GM18511 (cell line): ENCODE data around the gene USP17L17.
"Not testable (repeated sequence)": the region's sequence is repeated elsewhere in the genome, so short reads cannot be mapped to it uniquely, and the experiment has no call there.

ENCODE experiments used
- ATAC-seq: cut with Tn5 transposase; IDR thresholded peaks from one replicate; pipeline ENCODE4 v1.9.1; 2021; ENCODE audit warnings: mild to moderate bottlenecking, moderate library complexity; ENCODE audit not compliant: unreplicated experiment

Gene USP17L17

DNA sequence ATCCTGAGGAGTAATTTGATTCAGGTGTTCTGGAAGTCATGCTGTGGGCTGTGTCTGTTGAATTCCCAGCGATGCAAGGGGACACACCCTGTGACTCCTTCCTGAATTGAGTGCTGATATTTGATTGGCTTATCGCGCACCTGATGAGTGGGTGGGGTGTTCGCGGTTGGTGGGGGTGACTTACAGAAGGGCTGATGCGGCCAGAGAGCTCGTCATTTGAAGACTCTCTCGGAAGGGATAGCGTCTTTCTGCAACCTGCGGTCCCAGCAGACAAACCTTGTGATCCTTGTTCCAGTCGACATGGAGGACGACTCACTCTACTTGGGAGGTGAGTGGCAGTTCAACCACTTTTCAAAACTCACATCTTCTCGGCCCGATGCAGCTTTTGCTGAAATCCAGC lies at the start of gene USP17L17:
Gene USP17L17, plus strand, starts transcription at position 301 of the 400 bp plus-strand sequence. Its CDS starts 0 bp downstream, at position 301.
- not testable (repeated sequence) for ATAC-seq

GRCh38 chr4:9210357-9210756 lies 33.3 kb upstream of the USP17L17 start, which contains the start of gene USP17L10:
TSS of gene USP17L10 (plus strand) at chr4:9210657. CDS start at chr4:9210657, 0 bp downstream.
- ATAC-seq: not testable (repeated sequence)

- not testable (repeated sequence) for ATAC-seq
Observed at GRCh38 chr4:9214701-9215100, 29.0 kb upstream of the USP17L17 start.

DNA sequence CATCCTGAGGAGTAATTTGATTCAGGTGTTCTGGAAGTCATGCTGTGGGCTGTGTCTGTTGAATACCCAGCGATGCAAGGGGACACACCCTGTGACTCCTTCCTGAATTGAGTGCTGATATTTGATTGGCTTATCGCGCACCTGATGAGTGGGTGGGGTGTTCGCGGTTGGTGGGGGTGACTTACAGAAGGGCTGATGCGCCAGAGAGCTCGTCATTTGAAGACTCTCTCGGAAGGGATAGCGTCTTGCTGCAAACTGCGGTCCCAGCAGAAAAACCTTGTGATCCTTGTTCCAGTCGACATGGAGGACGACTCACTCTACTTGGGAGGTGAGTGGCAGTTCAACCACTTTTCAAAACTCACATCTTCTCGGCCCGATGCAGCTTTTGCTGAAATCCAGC lies 28.6 kb upstream of the USP17L17 start, which contains the start of gene USP17L11:
Gene USP17L11, plus strand, starts transcription at position 301 of the 400 bp plus-strand sequence. Its CDS starts 0 bp downstream, at position 301.
- not testable (repeated sequence) for ATAC-seq

GRCh38 chr4:9219852-9220251 lies 23.8 kb upstream of the USP17L17 start, which contains the start of gene USP17L12:
TSS of gene USP17L12 (plus strand) at chr4:9220152. CDS start at chr4:9220152, 0 bp downstream.
- not testable (repeated sequence) for ATAC-seq

DNA sequence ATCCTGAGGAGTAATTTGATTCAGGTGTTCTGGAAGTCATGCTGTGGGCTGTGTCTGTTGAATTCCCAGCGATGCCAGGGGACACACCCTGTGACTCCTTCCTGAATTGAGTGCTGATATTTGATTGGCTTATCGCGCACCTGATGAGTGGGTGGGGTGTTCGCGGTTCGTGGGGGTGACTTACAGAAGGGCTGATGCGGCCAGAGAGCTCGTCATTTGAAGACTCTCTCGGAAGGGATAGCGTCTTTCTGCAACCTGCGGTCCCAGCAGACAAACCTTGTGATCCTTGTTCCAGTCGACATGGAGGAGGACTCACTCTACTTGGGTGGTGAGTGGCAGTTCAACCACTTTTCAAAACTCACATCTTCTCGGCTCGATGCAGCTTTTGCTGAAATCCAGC lies 19.1 kb upstream of the USP17L17 start, which contains the start of gene USP17L13:
Gene USP17L13, plus strand, starts transcription at position 301 of the 400 bp plus-strand sequence. Its CDS starts 0 bp downstream, at position 301.
- ATAC-seq: not testable (repeated sequence)

DNA sequence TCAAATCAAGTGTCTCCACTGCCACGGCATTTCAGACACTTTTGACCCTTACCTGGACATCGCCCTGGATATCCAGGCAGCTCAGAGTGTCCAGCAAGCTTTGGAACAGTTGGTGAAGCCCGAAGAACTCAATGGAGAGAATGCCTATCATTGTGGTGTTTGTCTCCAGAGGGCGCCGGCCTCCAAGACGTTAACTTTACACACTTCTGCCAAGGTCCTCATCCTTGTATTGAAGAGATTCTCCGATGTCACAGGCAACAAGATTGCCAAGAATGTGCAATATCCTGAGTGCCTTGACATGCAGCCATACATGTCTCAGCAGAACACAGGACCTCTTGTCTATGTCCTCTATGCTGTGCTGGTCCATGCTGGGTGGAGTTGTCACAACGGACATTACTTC lies 13.4 kb upstream of the USP17L17 start:
- not testable (repeated sequence) for ATAC-seq

DNA sequence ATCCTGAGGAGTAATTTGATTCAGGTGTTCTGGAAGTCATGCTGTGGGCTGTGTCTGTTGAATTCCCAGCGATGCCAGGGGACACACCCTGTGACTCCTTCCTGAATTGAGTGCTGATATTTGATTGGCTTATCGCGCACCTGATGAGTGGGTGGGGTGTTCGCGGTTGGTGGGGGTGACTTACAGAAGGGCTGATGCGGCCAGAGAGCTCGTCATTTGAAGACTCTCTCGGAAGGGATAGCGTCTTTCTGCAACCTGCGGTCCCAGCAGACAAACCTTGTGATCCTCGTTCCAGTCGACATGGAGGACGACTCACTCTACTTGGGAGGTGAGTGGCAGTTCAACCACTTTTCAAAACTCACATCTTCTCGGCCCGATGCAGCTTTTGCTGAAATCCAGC lies 9.6 kb upstream of the USP17L17 start, which contains the start of gene USP17L15:
Gene USP17L15, plus strand, starts transcription at position 301 of the 400 bp plus-strand sequence. Its CDS starts 0 bp downstream, at position 301.
- ATAC-seq: not testable (repeated sequence)

GRCh38 chr4:9238461-9238860 lies 5.2 kb upstream of the USP17L17 start:
- not testable (repeated sequence) for ATAC-seq

DNA sequence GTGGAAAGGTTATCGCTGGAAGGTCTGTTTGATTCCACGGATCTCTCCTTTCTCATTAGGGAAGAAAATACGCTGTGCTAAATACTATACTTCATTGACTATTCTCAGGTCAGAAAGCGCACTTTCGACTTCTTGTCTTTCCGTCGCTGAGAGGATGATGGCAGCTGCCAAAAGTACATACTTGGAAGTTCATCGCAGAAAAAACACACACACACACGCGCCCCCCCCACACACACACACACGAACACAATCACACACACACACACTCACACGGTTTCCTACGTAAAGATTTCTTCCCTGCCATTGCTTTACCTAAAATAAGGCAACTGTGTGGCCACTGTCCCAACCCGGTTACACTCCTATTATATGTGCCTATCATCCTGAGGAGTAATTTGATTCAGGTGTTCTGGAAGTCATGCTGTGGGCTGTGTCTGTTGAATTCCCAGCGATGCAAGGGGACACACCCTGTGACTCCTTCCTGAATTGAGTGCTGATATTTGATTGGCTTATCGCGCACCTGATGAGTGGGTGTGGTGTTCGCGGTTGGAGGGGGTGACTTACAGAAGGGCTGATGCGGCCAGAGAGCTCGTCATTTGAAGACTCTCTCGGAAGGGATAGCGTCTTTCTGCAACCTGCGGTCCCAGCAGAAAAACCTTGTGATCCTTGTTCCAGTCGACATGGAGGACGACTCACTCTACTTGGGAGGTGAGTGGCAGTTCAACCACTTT lies 4.4 kb downstream of the USP17L17 start, which contains the start of gene USP17L18:
Gene USP17L18, plus strand, starts transcription at position 678 of the 728 bp plus-strand sequence. Its CDS starts 0 bp downstream, at position 678.
- not testable (repeated sequence) for ATAC-seq

GRCh38 chr4:9253078-9253477 lies 9.4 kb downstream of the USP17L17 start, which contains the start of gene USP17L19:
TSS of gene USP17L19 (plus strand) at chr4:9253378. CDS start at chr4:9253378, 0 bp downstream.
- ATAC-seq: not testable (repeated sequence)

GRCh38 chr4:9257824-9258223 lies 14.1 kb downstream of the USP17L17 start, which contains the start of gene USP17L20:
TSS of gene USP17L20 (plus strand) at chr4:9258124. CDS start at chr4:9258124, 0 bp downstream.
- not testable (repeated sequence) for ATAC-seq

- ATAC-seq: not testable (repeated sequence)
Observed at GRCh38 chr4:9262572-9262971, 18.9 kb downstream of the USP17L17 start, which contains the start of gene USP17L21. TSS of gene USP17L21 (plus strand) at chr4:9262872. CDS start at chr4:9262872, 0 bp downstream.

DNA sequence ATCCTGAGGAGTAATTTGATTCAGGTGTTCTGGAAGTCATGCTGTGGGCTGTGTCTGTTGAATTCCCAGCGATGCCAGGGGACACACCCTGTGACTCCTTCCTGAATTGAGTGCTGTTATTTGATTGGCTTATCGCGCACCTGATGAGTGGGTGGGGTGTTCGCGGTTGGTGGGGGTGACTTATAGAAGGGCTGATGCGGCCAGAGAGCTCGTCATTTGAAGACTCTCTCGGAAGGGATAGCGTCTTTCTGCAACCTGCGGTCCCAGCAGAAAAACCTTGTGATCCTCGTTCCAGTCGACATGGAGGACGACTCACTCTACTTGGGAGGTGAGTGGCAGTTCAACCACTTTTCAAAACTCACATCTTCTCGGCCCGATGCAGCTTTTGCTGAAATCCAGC lies 23.6 kb downstream of the USP17L17 start, which contains the start of gene USP17L22:
Gene USP17L22, plus strand, starts transcription at position 301 of the 400 bp plus-strand sequence. Its CDS starts 0 bp downstream, at position 301.
- ATAC-seq: not testable (repeated sequence)

- not testable (repeated sequence) for ATAC-seq
Observed at GRCh38 chr4:9271719-9272118, 28.0 kb downstream of the USP17L17 start.
